Embryonic facial prominence (tissue), 1 donor: ENCODE data around the gene HSD3B2.
"Not testable (repeated sequence)": the region's sequence is repeated elsewhere in the genome, so short reads cannot be mapped to it uniquely, and the experiment has no call there.

Source experiments
- DNase-seq: peaks from one replicate; pipeline ENCODE4 v3.0.0-alpha.2; 2016; ENCODE audit errors: extremely low spot score

The HSD3B2 gene

GRCh38 chr1:119414950-119415349, at the start of gene HSD3B2:
HSD3B2 (plus strand) TSS chr1:119415150; CDS start chr1:119415420, 270 bp downstream.
- DNase-seq: no peak

GRCh38 chr1:119366424-119366823, 48.5 kb upstream of the HSD3B2 start:
- no peak for DNase-seq

DNA sequence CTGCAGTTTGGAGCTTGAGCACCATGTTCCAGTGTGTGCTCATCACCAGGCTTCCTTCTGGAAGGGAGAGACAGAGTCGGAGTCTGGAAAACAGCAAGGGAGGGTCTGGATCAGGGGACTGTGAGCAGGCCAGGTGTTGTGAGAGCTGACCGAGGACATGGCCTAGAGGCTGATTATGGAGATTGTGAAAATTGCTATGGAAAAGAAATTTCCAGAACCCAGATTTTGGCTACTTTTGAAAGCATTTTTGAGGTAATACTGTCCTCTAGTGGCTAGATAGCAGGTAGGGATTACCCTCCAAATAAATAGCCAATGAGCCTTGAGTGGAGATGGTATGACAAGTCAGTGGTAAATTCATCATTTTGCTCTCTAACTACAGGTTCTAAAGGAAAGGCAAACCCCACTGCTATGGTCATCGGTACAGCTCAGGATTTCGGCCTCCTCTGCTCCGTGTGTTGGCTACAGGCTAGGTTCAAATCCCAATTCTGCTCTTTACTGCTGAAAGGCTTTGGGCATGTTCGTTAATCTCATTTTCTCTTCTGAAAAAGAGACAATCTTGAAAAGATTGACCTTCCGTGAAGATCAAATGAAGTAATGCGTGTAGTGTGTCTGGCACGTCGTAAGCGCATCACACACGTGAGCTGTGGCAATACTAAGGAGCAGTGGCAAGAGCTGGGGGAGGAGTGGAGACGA, 47.4 kb upstream of the HSD3B2 start:
- DNase-seq: peak; percentile 29

- no peak for DNase-seq
These were observed 46.4 kb upstream of the HSD3B2 start, which contains the start of gene HAO2 for GRCh38 chr1:119368554-119368953. HAO2 (plus strand) TSS chr1:119368785; CDS start chr1:119381086, 12,301 bp downstream.

DNA sequence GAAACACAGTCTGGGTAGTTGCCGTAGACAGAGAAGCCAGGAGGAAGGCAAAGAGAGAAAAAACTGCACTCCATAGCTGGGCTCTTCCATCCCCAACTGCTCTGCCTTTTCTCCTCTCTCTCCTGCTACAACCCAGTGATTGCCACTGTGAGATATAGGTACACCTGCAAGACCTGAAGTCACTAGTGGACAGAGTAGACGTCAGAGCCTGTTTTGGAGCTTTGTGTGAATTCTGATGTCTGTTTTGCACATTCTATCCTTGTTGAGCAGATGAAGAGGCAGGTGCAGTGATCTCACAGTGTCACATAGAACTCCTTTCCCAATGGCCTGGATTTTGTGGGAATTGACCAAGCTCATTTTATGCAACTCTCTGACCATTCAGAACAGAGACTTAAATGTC, 44.2 kb upstream of the HSD3B2 start:
- no peak for DNase-seq

- DNase-seq: no peak
These were observed 43.1 kb upstream of the HSD3B2 start for GRCh38 chr1:119371815-119372214.

DNA sequence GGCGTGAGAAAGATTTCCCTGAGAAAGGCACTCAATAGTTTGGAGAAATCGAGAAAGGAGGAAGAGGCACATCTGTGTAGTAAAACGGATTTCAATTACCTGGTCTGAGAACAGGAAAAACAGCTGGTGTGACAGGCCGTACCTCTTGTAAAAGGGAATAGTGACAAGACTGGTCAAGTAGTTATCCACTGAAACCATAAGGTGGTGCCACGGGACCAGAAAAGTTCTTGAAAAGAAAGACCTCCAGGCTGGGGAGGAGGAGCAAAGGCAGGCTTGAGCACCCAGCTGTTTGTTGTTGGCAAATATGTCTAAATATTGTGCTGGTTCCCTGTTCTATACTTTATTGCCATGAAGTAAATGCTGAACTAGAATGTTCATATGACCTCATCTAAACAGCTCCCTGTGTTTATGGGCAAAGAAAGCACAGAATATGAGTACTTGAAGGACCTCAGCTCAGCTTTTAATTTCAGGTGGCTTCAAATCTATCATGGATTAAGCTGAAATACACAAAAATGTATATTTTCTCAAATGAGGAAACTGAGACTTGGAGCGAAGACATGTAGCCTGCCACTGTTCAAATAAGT, 42.4 kb upstream of the HSD3B2 start:
- DNase-seq: peak; percentile 41

DNA sequence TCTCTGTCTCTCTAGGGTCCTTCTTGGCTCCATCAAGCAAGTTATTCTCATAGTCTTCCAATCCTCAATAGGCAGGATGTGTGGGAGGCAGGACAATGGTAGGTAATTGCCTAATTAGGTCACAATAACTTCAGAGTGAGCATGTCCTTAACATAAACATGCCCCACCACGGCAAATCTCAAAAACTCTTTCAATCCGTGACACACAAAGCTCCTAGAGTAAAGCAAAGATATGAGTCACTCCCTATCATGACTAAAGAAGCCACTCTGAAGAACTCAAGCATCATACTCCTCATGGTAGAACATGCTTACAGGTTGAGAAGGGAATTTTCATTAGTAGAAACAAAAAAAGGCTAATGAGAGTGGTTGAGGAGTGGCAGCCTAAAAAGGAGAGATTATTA, 41.5 kb upstream of the HSD3B2 start:
- no peak for DNase-seq

GRCh38 chr1:119374208-119374874, 40.6 kb upstream of the HSD3B2 start:
- no peak for DNase-seq

DNA sequence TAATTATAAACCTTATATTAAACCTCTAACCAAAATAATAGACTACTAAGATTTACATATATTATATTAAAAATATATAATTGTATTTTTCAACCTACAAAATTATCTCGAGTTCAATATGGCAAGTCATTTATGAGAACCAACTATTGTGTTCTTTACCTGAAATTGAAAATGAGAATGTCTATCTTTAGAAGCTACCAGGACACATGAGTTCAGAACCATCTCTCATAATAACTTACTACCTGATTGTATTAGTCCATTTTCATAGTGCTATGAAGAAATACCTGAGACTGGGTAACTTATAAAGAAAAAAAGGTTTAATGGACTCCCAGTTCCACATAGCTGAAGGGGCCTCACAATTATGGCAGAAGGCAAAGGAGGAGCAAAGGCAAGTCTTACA, 39.6 kb upstream of the HSD3B2 start:
- no peak for DNase-seq

GRCh38 chr1:119376594-119376993, 38.4 kb upstream of the HSD3B2 start:
- DNase-seq: no peak

DNA sequence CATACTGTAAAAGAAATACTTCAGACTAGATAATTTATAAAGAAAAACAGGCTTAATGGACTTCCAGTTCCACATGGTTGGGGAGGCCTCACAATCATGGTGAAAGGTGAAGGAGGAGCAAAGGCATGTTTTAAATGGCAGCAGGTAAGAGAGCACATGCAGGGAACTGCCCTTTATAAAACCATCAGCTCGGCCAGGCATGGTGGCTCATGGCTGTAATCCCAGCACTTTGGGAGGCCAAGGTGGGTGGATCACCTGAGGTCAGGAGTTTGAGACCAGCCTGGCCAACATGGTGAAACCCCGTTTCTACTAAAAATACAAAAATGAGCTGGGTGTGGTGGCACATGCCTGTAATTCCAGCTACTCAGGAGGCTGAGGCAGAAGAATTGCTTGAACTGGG, 37.4 kb upstream of the HSD3B2 start:
- not testable (repeated sequence) for DNase-seq

DNA sequence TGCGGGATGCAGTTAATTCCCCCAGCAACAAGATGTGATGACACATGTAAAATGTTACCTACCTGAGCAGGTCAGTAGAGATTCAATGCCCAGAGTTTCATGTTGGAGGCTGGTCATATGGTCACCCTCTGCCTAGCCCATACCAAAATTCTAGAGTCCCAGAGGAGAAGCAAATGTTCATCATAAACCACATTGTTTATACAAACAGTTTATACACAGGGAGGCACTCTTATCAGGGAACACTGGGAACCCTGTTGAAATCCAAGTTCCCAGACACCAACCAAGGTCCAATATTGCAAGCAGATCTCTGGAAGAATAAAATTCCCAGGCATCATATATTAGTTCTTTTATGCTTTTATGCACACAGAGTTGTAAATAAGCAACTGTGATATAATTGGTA, 35.8 kb upstream of the HSD3B2 start:
- no peak for DNase-seq

DNA sequence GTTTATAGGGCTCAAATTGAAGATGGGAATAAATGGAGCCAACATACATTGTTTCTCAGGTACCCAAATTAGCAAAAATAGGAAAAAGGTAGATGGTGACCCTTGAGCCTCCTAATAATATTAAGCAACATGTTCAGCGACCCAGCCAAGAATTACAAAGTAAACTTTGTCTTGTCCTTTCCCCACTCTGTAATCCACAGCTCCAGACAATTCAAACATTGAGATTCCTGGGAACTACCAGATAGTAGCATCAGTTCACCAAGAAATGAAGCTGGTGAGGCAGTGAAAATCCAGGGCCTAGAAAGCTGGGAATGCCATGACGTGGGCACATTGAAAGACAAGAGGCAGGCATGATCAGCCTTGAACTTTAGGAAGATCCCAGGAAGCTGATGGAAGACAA, 34.6 kb upstream of the HSD3B2 start:
- no peak for DNase-seq

DNA sequence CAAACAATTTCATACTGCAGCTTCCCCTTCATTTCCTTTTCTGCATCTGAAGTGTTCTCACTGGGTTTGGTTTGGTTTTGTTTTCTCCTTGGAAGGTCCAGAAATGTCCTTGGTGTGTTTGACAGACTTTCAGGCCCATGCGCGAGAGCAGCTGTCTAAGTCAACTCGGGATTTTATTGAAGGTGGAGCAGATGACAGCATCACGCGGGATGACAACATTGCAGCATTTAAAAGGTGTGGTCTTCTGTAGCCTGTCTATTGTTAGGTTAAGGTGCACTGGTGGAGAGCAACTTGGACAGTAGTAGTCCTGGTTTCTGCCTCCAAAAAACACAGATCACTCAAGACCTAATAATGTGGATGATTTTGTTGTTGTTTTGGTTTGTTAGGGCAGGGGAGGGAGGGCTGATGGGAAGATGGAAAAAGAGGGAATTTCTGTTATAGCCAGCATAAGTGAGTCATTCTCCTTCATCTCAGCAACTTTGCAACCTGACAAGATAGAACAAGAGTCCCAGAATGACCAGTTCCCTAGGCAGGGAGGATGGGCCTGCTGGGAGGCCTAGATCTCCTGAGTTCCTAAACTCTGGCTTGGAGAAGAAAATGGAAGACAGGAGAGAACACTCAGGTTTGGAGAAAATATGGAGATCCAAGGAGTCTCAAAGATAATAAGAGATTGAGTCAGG, 33.8 kb upstream of the HSD3B2 start:
- no peak for DNase-seq

DNA sequence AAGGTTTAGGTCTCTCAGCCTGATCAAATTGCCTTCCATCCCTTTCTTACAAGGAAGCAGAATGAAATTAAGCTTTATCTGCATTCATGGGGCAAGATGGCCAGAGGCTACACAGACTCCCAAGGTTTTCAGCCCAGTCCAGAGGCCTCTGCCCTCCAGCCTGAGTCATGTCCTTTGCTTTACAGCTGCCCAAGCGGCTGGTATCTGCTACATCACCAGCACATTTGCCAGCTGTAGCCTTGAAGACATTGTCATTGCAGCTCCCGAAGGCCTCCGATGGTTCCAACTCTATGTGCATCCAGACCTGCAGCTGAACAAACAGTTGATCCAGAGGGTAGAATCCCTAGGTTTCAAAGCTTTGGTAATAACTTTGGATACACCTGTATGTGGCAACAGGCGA, 30.4 kb upstream of the HSD3B2 start:
- no peak for DNase-seq

- DNase-seq: no peak
These were observed 29.3 kb upstream of the HSD3B2 start for GRCh38 chr1:119385650-119386049.

DNA sequence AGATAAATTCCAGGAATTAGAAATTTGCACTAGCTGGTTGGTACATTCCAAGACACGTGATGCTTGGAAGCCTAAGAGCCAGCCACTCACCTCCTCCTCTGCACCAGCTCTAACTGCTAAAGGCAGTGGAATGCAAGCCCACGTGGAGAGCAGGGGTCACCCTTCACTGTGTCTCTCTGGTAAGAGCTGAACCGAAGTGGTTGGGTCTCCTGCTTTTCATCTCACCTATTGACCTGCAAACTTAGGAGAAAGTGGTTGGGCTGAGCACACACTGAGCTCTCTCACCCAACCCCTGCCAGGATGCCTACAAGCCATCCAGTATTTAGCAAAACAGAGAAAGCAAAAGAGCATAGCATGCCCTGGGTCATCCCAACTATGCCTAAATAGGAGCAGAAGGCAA, 27.1 kb upstream of the HSD3B2 start:
- no peak for DNase-seq

DNA sequence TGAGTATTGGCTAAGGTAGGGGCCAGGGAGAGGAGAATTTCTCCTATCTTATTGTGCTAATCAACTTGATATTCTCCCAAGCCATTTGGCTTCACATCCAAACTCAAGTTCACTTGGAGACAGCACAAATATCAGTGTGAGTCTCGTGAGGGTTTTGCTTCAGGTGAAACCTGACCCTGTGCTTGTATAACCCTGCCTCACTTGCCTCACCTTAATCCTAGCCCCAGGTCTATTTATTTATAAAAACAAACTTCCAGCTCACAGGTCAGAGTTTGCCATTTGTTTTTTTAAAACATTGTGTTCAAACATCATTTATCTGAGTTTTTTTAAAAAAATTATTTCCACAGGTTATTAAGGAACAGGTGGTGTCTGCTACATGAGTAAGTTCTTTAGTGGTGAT, 26.5 kb upstream of the HSD3B2 start:
- DNase-seq: no peak

DNA sequence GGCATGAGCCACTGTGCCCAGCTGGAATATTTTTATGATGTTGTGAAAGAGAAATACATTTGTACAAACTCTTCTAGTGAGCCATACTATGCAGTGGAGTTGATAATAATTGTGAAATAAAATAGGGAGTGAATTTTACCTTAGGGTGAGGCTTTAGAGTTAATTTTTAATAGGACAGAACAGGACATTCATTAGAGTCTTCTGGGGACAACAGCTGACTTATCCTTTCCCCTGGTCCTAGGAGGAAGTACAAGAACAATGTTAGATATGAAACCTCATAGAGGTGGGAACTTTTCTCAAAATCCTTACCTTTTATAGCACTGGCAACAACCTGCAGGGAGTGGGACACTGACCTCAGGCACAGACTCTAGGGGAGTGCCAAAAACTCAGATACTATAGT, 24.4 kb upstream of the HSD3B2 start:
- DNase-seq: no peak

DNA sequence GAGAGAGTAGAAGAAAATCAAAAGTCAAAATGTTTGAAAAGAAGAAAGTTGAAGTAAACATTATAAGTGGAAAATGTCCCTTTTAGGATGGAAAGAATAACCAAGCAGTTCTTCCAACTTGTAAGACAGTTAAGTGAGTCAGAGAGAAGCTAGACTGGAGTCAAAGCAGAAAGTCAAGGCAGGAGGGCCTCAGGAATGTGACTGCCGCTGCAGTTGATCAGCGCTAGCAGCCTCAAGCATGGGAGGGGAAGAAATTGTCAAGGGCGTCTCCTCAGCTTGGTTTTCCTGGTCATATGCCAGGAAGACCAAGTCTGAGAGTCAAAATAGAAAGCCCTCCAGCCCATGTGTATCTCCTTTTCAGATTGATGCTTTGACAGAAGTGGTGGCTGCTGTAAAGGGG, 23.2 kb upstream of the HSD3B2 start:
- no peak for DNase-seq

DNA sequence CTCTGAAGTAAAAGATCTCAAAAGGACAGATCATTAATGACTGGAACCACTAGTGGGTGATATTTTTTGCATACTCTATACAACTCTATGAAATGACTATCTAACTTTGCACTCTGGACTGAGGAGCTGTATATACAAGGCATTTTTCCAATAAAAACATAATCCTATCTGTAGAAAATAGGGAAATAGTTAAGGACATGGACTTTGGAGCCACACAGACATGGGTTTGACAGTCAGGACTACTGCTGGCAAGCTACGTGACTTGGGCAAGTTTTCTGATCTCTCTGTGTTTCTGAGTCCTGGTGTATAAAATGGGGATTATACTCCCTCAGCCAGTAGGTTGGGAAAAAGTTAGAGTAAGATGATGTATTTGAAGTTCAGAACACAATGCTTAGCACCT, 20.9 kb upstream of the HSD3B2 start:
- no peak for DNase-seq

- no peak for DNase-seq
These were observed 18.0 kb upstream of the HSD3B2 start for GRCh38 chr1:119396982-119397381.
